K562 (cell line): ENCODE measurements around the gene FBXO48. TPM values are rescaled to one million over a fixed set of nuclear protein-coding genes. Genes with fewer than 3 reads are reported as not detected.

ENCODE experiments used
- CAMTA2 ChIP-seq: fragments of 250-450 bp; sonication (Bioruptor Pico); conservative IDR thresholded peaks from 2 replicates; pipeline ENCODE4 v1.5.1; 2022
- CBX1 ChIP-seq: sonication (generic); IDR thresholded peaks from 2 replicates; pipeline ENCODE4 v1.6.1; 2016; ENCODE audit warnings: antibody characterized with exemption, low read depth, mild to moderate bottlenecking
- CREB3 ChIP-seq: fragments of 450-650 bp; conservative IDR thresholded peaks from 2 replicates; pipeline ENCODE4 v1.6.1; 2016; ENCODE audit warnings: missing genetic modification characterization, low read depth, mild to moderate bottlenecking, missing compliant biosample characterization, moderate library complexity
- CREBBP ChIP-seq: IDR thresholded peaks from one replicate; pipeline ENCODE4 v1.6.1; 2012; ENCODE audit warnings: low read depth, mild to moderate bottlenecking, control low read depth, inconsistent platforms, low read length
- DIDO1 ChIP-seq: fragments of 450-650 bp; IDR thresholded peaks from 2 replicates; pipeline ENCODE4 v1.6.1; 2016; ENCODE audit warnings: low read depth, missing biosample characterization, missing genetic modification characterization
- FOXJ3 ChIP-seq: sonication (generic); formaldehyde crosslinking; IDR thresholded peaks from 2 replicates; pipeline ENCODE4 v1.4.0; 2020; ENCODE audit warnings: mild to moderate bottlenecking, missing genetic modification reagents
- MCM2 ChIP-seq: fragments of 450-650 bp; IDR thresholded peaks from 2 replicates; pipeline ENCODE4 v1.6.1; 2017; ENCODE audit warnings: low read depth, mild to moderate bottlenecking
- MYNN ChIP-seq, 2 experiments: sonication (generic); formaldehyde crosslinking in 1 of 2; IDR thresholded peaks; 2 replicates each; pipeline versions ENCODE4 v1.5.0 to v1.6.1; 2016 to 2020; ENCODE audit warnings: antibody characterized with exemption in 1 of 2, missing genetic modification reagents in 1 of 2
- NONO ChIP-seq, 2 experiments: fragments of 200-400 bp in 1 of 2; fragments of 450-650 bp in 1 of 2; formaldehyde crosslinking in 1 of 2; IDR thresholded peaks; 2 replicates each; pipeline ENCODE4 v1.6.1; 2017; ENCODE audit warnings: low read depth in 2 of 2, mild to moderate bottlenecking in 2 of 2, moderate library complexity in 2 of 2, low read length in 1 of 2
- REST ChIP-seq, 2 experiments: fragments of 450-650 bp; formaldehyde crosslinking in 1 of 2; IDR thresholded peaks; 2 replicates each; pipeline versions ENCODE4 v1.4.0 to v1.6.1; 2014 to 2020; ENCODE audit warnings: mild to moderate bottlenecking in 2 of 2, borderline replicate concordance in 1 of 2, low read depth in 1 of 2
- SIRT6 ChIP-seq: IDR thresholded peaks from one replicate; pipeline ENCODE4 v1.6.1; 2012; ENCODE audit warnings: low read depth, mild to moderate bottlenecking, control low read depth, inconsistent platforms, low read length, moderate library complexity
- TBP ChIP-seq: optimal IDR thresholded peaks from 2 replicates; pipeline ENCODE3; 2011; ENCODE audit warnings: low read depth, low read length, improper control_type of control experiment
- TSC22D4 ChIP-seq: fragments of 450-650 bp; IDR thresholded peaks from 2 replicates; pipeline ENCODE4 v1.6.1; 2016; ENCODE audit warnings: missing genetic modification characterization, missing biosample characterization, control low read depth
- ZBTB12 ChIP-seq: fragments of 250-450 bp; sonication (Bioruptor Pico); IDR thresholded peaks from 2 replicates; pipeline ENCODE4 v1.4.0; 2020
- ZNF263 ChIP-seq: sonication (generic); formaldehyde crosslinking; IDR thresholded peaks from 2 replicates; pipeline ENCODE4 v1.8.0; 2022; ENCODE audit warnings: mild to moderate bottlenecking, missing genetic modification reagents, borderline replicate concordance
- polyA plus RNA-seq, 8 experiments: library from polyadenylated mRNA; depleted of rRNA in 4 of 8; stranded (reverse) in 5 of 8; unstranded in 3 of 8; fragments of >200 nt; fragmentation: Nextera tagmentation in 2 of 8; fragmentation: Illumina TruSeq in 1 of 8; extraction: Ambion mirVana in 2 of 8; extraction: Trizol in 1 of 8; gene quantifications; 2 replicates each; pipeline versions ENCODE4 v1.2.1 to v1.2.3, GENCODE V29; 2011 to 2014; ENCODE audit warnings: inconsistent platforms in 1 of 8, missing spikeins in 1 of 8
- total RNA-seq, 7 experiments: library from RNA; depleted of rRNA in 6 of 7; stranded (reverse); fragments of >200 nt in 6 of 7; fragmentation: Illumina TruSeq in 2 of 7; extraction: Trizol in 2 of 7; gene quantifications; 2 replicates each; pipeline versions ENCODE4 v1.2.1 to v1.2.3, GENCODE V29; 2011 to 2021; ENCODE audit warnings: low replicate concordance in 1 of 7

Gene FBXO48
- total and polyA plus RNA-seq, 9 of the 15 experiments (the other 6 are each of a cell fraction or from before 2014, with no cell fraction given) = 0.36 to 1.8 (median 0.73) TPM

DNA sequence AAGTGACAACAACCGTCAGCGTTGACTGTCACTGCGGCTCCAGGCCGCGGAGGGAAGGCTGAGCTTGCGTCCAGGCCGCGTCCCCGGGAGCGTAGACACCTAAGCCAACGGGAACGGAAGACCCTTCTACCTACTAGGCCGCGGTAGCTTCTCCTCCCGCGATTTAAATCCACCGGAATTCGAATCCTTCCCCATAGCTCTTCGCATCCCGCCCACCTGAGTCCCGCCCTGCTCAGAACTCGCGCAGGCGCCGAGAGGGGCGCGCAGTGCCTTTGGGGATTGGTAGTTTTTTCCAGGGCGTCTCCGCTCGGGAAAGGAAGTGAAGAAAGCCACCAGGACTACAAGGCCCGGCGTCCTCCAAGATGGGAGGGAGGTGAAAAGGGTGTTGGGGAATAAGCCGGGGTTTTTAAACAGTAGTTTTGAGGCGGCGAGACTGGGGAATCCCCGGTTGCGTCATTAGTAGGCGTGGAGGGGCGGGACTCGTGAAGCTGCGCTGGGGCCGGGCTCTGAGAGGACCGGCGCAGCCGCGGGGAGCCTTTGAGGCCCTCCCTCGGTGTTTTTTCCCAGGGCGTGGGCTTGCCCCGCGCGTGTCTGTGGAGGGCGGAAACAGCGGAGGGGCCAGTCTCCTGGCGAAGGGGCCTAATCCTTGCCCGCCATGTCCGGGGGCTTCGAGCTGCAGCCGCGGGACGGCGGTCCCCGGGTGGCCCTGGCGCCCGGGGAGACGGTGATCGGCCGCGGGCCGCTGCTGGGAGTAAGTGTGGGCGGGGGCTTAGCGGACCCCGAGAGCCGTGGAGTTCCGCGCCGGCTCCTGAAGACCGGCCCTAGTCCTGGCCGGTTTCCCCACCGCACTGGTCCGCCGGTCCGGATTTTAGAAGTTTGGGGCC, at the start of gene FBXO48, which contains the start of gene APLF (continued):
- TF ChIP-seq REST (IDR thresholded peaks at IDR 0.05; ENCODE audit: borderline replicate concordance) (no peak), REST (CRISPR knock-in tag; IDR thresholded peaks at IDR 0.05; ENCODE audit: low read depth) (no peak), TBP (no peak), TSC22D4 (no peak), SIRT6 (no peak), NONO (IDR thresholded peaks at IDR 0.05; ENCODE audit: low read depth in 2 of 2, low read length in 1 of 2) (peak; percentile 40 to 53; a peak in 1 of 4 replicates), MYNN (IDR thresholded peaks at IDR 0.05) (no peak), MYNN (CRISPR knock-in tag; IDR thresholded peaks at IDR 0.05) (no peak), CREBBP (no peak), CBX1 (peak; percentile 39; the same call in 1 of the 2 replicates), CREB3 (tag) (no peak), MCM2 (no peak), DIDO1 (tag) (peak; percentile 55; the same call in 1 of the 2 replicates), ZBTB12 (CRISPR knock-in tag) (peak; percentile 56; the same call in 1 of the 2 replicates), ZNF263 (CRISPR knock-in tag) (0 out of 2 replicates have a peak, but pooled peaks have one; percentile 21), FOXJ3 (no peak), CAMTA2 (CRISPR knock-in tag) (0 out of 2 replicates have a peak, but pooled peaks have one; percentile 26)
